ENCODE measurements around the gene UBE2A.
A peak's percentile ranks its signal among the peaks of the same experiment; 100 is the strongest.

The UBE2A gene

GRCh38 chrX:119573840-119574393 lies 446 bp upstream of the UBE2A start:
- ChIA-PET CTCF (no interaction called here), POLR2A (interaction anchor here (0.7 to 2.6 kb wide), 10 partner anchors 9 to 315 kb away, joined by 3 to 13 read pairs (median 6); partner anchors contain the start of genes RPL39, SEPTIN6 and STEEP1)
- TF ChIP-seq L3MBTL2 (conservative IDR thresholded peaks at IDR 0.05), result peak; percentile 74
- no peak for TF ChIP-seq HDGF (IDR thresholded peaks at IDR 0.05; ENCODE audit: borderline replicate concordance)
- peak; percentile 40 for DNase-seq (ENCODE audit: extremely low spot score)

DNA sequence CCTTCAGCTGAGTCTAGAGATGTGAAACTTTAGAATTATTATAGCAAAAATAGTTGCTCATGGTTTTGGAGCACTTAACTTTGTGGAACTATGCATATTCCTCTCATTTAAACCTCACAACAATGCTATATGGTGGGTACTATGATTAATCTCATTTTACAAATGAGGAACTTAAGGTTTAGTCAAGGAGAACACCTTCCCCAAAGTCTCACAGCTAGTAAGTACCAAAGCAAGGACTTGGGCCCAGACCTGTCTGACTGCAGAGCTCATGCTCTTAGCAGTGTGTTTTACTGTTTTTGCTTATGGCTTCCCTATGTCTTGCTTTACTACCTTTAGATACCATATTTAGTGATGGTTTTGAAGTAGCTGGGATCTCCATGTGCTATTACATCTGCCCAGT lies 5.1 kb downstream of the UBE2A start:
- ChIA-PET CTCF (interaction anchor here (0.9 kb wide), 1 partner anchor 150 kb away, joined by 3 read pairs; no protein-coding TSS in a partner anchor), POLR2A (interaction anchor here (0.9 kb wide), 1 partner anchor 27 kb away, joined by 3 read pairs; the partner anchor contains the start of gene NKRF)
- TF ChIP-seq TARDBP (IDR thresholded peaks at IDR 0.05) (no peak), LEF1 (IDR thresholded peaks at IDR 0.05; ENCODE audit: borderline replicate concordance) (no peak), SUZ12 (IDR thresholded peaks at IDR 0.05) (no peak), PKNOX1 (IDR thresholded peaks at IDR 0.05) (no peak), NFRKB (IDR thresholded peaks at IDR 0.05) (no peak), ZNF384 (IDR thresholded peaks at IDR 0.05) (no peak), L3MBTL2 (conservative IDR thresholded peaks at IDR 0.05) (no peak), ARNT (IDR thresholded peaks at IDR 0.05) (no peak), CTBP1 (IDR thresholded peaks at IDR 0.05; ENCODE audit: borderline replicate concordance) (no peak), FOXM1 (IDR thresholded peaks at IDR 0.05; ENCODE audit: borderline replicate concordance) (no peak)
- no peak for DNase-seq (ENCODE audit: extremely low spot score)

DNA sequence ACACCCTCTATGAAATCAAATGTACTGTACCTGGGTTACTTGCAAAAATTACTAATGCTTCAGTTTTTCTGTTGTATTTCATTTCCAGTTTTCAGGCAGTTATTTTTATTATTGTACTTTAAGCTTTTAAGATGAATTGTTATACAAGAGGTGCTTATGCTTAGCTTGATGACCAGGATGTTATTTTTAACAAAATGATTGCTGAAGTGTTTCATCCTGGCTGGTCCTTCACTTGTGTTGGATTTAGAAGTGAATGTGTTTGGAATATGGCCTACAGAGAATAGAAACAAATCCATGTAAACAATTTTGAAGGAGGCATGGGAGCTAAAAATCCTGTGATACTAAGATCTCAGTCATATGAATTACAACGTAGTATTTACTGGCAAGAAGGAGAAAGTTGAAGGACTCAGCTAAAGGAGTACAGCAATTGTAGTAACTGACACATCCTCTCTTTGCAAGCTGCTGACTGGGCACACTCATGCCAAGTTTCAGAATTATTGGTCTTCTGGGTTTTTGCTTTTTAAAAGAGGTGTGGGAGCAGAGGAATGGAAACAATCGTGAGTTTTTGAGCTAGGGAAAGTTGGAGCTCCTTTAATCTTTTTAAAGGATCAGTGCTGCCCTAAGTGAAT lies 9.2 kb downstream of the UBE2A start:
- ChIA-PET POLR2A (no interaction called here), CTCF (no interaction called here)
- DNase-seq (ENCODE audit: extremely low spot score), result no peak
- TF ChIP-seq CTBP1 (IDR thresholded peaks at IDR 0.05; ENCODE audit: borderline replicate concordance) (no peak), BHLHE40 (IDR thresholded peaks at IDR 0.05; ENCODE audit: borderline replicate concordance) (no peak), HDGF (IDR thresholded peaks at IDR 0.05; ENCODE audit: borderline replicate concordance) (no peak), ARNT (IDR thresholded peaks at IDR 0.05) (no peak)

GRCh38 chrX:119589810-119590209 lies 15.4 kb downstream of the UBE2A start:
- no peak for DNase-seq (ENCODE audit: extremely low spot score)
- TF ChIP-seq FOXA1 (IDR thresholded peaks at IDR 0.05) (no peak), CTBP1 (IDR thresholded peaks at IDR 0.05; ENCODE audit: borderline replicate concordance) (no peak), BHLHE40 (IDR thresholded peaks at IDR 0.05; ENCODE audit: borderline replicate concordance) (no peak), SP1 (IDR thresholded peaks at IDR 0.05) (no peak), ZNF384 (IDR thresholded peaks at IDR 0.05) (no peak), NFRKB (IDR thresholded peaks at IDR 0.05) (no peak), FOXM1 (IDR thresholded peaks at IDR 0.05; ENCODE audit: borderline replicate concordance) (no peak), TARDBP (IDR thresholded peaks at IDR 0.05) (no peak), LEF1 (IDR thresholded peaks at IDR 0.05; ENCODE audit: borderline replicate concordance) (no peak), HDGF (IDR thresholded peaks at IDR 0.05; ENCODE audit: borderline replicate concordance) (no peak), ELF4 (IDR thresholded peaks at IDR 0.05) (no peak), SUZ12 (IDR thresholded peaks at IDR 0.05) (no peak), ARNT (IDR thresholded peaks at IDR 0.05) (no peak), PKNOX1 (IDR thresholded peaks at IDR 0.05) (no peak), L3MBTL2 (conservative IDR thresholded peaks at IDR 0.05) (no peak), FOXK2 (IDR thresholded peaks at IDR 0.05) (no peak)
- ChIA-PET CTCF (no interaction called here), POLR2A (interaction anchor here (1.2 to 1.8 kb wide), 3 partner anchors 15 to 202 kb away, joined by 3 to 4 read pairs (median 4); partner anchors contain the start of genes NKRF and RPL39)

DNA sequence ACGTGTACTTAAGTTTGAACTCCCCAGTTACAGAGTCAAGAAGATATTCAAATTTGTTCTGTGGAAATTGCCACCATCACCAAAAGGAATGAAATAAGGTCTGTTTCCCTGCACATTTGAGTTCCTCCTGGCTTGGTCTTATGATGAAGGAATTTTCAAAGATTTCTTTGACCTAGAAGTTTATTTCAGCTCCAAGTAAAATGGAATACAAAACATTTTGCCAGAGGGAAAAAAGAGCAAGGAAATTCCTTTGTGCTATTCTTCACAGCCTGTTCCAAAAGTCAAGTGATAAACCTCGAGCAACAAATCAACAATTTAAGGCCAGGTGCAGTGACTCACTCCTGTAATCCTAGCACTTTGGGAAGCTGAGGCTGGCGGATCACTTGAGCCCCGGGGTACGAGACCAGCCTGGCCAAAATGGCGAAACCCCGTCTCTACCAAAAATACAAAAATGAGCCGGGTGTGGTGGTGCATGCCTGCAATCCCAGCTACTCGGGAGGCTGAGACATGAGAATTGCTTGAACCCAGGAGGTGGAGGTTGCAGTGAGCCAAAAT lies 28.4 kb downstream of the UBE2A start:
- CTCF ChIA-PET, result no interaction called here
- POLR2A ChIA-PET, result interaction anchor here (1.7 to 1.8 kb wide), 2 partner anchors 29 to 189 kb away, joined by 5 to 7 read pairs; partner anchors contain the start of gene RPL39
- no peak for DNase-seq (ENCODE audit: extremely low spot score)
- TF ChIP-seq FOXA1 (IDR thresholded peaks at IDR 0.05) (no peak), LEF1 (IDR thresholded peaks at IDR 0.05; ENCODE audit: borderline replicate concordance) (no peak), BHLHE40 (IDR thresholded peaks at IDR 0.05; ENCODE audit: borderline replicate concordance) (no peak), ELF4 (IDR thresholded peaks at IDR 0.05) (no peak), FOXM1 (IDR thresholded peaks at IDR 0.05; ENCODE audit: borderline replicate concordance) (no peak), PKNOX1 (IDR thresholded peaks at IDR 0.05) (no peak), ZNF384 (IDR thresholded peaks at IDR 0.05) (no peak), SUZ12 (IDR thresholded peaks at IDR 0.05) (no peak), ARNT (IDR thresholded peaks at IDR 0.05) (no peak), CTBP1 (IDR thresholded peaks at IDR 0.05; ENCODE audit: borderline replicate concordance) (no peak), L3MBTL2 (conservative IDR thresholded peaks at IDR 0.05) (no peak), FOXK2 (IDR thresholded peaks at IDR 0.05) (no peak), HDGF (IDR thresholded peaks at IDR 0.05; ENCODE audit: borderline replicate concordance) (no peak), TARDBP (IDR thresholded peaks at IDR 0.05) (no peak), SP1 (IDR thresholded peaks at IDR 0.05) (no peak), NFRKB (IDR thresholded peaks at IDR 0.05) (no peak)
